AG04450 (cell line): ENCODE measurements around the gene KIAA0825. TPM values are rescaled to one million over a fixed set of nuclear protein-coding genes. Genes with fewer than 3 reads are reported as not detected.
A peak's percentile ranks its signal among the peaks of the same experiment; 100 is the strongest.

Experiments used
- CTCF ChIA-PET: fragments of 300-600, 350-600 bp; formaldehyde crosslinking; extraction: SDS; loops from one replicate; lab custom pipeline; 2022; ENCODE audit warnings: antibody characterized with exemption, inconsistent platforms; lab: Charles Lee
- POLR2A ChIA-PET: fragments of 350-600 bp; formaldehyde crosslinking; extraction: SDS; loops from one replicate; lab custom pipeline; 2021; ENCODE audit warnings: antibody characterized with exemption, inconsistent platforms; lab: Yijun Ruan, JAX
- DNase-seq: peaks from one replicate; pipeline ENCODE4 v3.0.0-alpha.2; 2011; ENCODE audit warnings: low read depth, low spot score
- H3K27ac ChIP-seq: one replicate; pipeline ENCODE4 v1.5.1; 2012; ENCODE audit warnings: low read depth, low read length, control low read depth
- H3K27me3 ChIP-seq: one replicate; pipeline ENCODE4 v1.6.0; 2012; ENCODE audit warnings: low read length; ENCODE audit not compliant: control insufficient read depth, insufficient read depth
- H3K4me3 ChIP-seq: 2 replicates; pipeline ENCODE4 v1.5.1; 2011; ENCODE audit warnings: mild to moderate bottlenecking, low read depth, low read length, control low read depth
- H3K9me3 ChIP-seq: 2 replicates; pipeline ENCODE4 v1.5.1; 2012; ENCODE audit warnings: low read length; ENCODE audit not compliant: control insufficient read depth, insufficient read depth
- CTCF ChIP-seq: IDR thresholded peaks from 2 replicates; pipeline ENCODE4 v1.5.1; 2011; ENCODE audit warnings: low read depth, low read length, control low read depth, inconsistent platforms
- polyA plus RNA-seq: library from polyadenylated mRNA; depleted of rRNA; stranded (reverse); fragments of >200 nt; gene quantifications from 2 replicates; pipeline ENCODE4 v1.2.3, GENCODE V29; 2011

The KIAA0825 gene
- polyA plus RNA-seq, 1 experiment: 2.1 TPM

- ChIA-PET POLR2A (no interaction called here), CTCF (no interaction called here)
- no peak overlapping the region for H3K27ac ChIP-seq
- no peak for TF ChIP-seq CTCF
- no peaks in the 10 kb centered on the region for H3K27me3 ChIP-seq
- H3K4me3 ChIP-seq: no peak overlapping the region
- DNase-seq: no peak
- no peaks in the 10 kb centered on the region for H3K9me3 ChIP-seq
Observed at GRCh38 chr5:94445726-94446125, 172.7 kb downstream of the KIAA0825 start.

DNA sequence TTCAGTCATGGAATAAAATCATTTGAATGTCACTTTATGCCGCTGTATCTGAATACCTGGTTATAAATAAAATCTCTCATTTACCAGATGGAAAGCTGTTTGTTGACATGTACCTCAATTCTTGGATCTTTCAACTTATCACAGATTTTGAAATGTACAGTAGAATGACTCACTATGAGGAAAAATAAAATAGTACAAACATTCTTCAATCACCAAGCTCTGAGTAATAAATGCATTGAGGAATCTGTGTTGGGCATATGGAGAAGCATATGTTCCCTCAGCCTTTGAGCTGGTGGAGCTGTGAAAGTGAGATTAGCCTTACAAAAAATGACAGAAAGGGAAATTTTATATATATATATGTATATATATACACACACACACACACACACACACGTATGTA lies 175.4 kb downstream of the KIAA0825 start:
- Histone ChIP-seq H3K27ac (no peak overlapping the region), H3K4me3 (no peak overlapping the region), H3K27me3 (no peaks in the 10 kb centered on the region), H3K9me3 (no peaks in the 10 kb centered on the region)
- ChIA-PET CTCF (interaction anchor here (0.5 to 0.6 kb wide), 3 partner anchors 10 to 777 kb away, joined by 3 read pairs; no protein-coding TSS in a partner anchor), POLR2A (no interaction called here)
- TF ChIP-seq CTCF: no peak
- no peak for DNase-seq

GRCh38 chr5:94442076-94442475 lies 176.3 kb downstream of the KIAA0825 start:
- DNase-seq: no peak
- no peak overlapping the region for H3K27ac ChIP-seq
- no peaks in the 10 kb centered on the region for H3K9me3 ChIP-seq
- TF ChIP-seq CTCF: no peak
- POLR2A ChIA-PET: no interaction called here
- CTCF ChIA-PET: no interaction called here
- no peak overlapping the region for H3K4me3 ChIP-seq
- H3K27me3 ChIP-seq: no peaks in the 10 kb centered on the region

- H3K27me3 ChIP-seq: no peaks in the 10 kb centered on the region
- ChIA-PET CTCF (interaction anchor here (0.8 kb wide), 1 partner anchor 13 kb away, joined by 3 read pairs; no protein-coding TSS in a partner anchor), POLR2A (no interaction called here)
- DNase-seq: no peak
- H3K9me3 ChIP-seq: no peaks in the 10 kb centered on the region
- no peak overlapping the region for H3K27ac ChIP-seq
- no peak for TF ChIP-seq CTCF
- no peak overlapping the region for H3K4me3 ChIP-seq
Observed at GRCh38 chr5:94440015-94440414, 178.4 kb downstream of the KIAA0825 start.

- Histone ChIP-seq H3K4me3 (no peak overlapping the region), H3K9me3 (no peaks in the 10 kb centered on the region), H3K27me3 (no peaks in the 10 kb centered on the region), H3K27ac (no peak overlapping the region)
- no peak for TF ChIP-seq CTCF
- DNase-seq: peak; percentile 10
- POLR2A ChIA-PET: no interaction called here
- CTCF ChIA-PET: no interaction called here
Observed at GRCh38 chr5:94433397-94434163, 184.8 kb downstream of the KIAA0825 start.
